HG03064 (cell line): ENCODE data around the gene HK2.
"Not testable (repeated sequence)": the region's sequence is repeated elsewhere in the genome, so short reads cannot be mapped to it uniquely, and the experiment has no call there.

ENCODE experiments used
- ATAC-seq: cut with Tn5 transposase; IDR thresholded peaks from one replicate; pipeline ENCODE4 v1.9.1; 2021; ENCODE audit warnings: low read depth; ENCODE audit not compliant: unreplicated experiment

Gene HK2

DNA sequence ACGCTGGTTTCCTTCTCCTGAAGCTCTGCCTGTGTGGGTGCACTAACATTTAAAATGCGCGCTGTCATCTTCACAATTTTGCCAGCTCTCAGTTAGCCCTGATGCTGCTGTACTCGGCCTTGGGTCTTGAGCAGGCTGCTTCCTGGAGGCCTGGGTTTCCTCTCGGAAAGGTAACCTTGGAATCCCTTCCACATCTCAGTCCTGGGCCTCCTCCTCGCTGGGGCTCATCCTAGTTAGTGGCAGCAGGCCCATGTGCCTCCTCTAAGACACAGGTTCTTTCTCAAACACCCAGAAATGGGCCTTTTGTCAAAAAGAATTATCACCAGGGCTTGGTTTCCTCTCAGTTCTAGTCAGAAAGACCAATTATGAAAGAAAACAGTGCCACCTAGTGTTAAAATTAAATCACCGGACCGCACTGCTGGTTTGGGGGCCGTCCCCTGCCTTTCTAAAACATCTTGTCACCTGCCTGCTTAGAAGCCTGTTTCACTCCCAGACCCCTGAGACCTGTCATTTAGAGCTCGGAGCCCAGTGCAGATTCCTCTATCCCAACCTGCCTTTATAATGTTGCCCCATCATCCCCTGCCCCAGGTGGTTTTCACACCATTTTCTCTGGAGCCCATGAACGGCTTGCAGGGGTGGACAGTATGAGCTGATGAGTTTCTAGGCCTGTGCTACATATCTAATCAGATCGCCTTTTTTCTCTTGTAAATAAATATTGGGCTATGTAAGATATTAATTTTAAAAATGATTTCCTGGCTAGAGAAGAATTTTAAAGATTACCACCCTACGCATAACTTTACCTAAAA, 42.4 kb downstream of the HK2 start:
- ATAC-seq = no peak

DNA sequence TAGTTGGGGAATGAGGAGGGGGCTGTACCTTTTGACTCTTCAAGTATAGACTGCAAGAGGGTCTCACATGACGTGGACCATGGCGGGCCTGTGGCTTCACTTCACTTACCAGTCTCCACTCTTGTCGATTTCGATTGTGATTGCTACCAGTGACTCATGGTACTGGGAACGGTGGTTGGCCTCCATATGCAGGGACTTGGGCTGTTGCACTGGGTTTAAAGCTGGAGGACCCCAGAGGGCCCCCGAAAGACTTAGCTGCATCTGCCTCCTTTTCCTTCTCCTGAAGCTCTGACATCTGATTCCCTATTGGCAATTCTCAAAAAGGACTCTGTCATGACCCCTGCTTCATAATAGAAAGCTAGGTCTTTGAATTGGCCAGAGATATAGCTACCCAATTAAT, 43.4 kb downstream of the HK2 start:
- ATAC-seq = no peak

DNA sequence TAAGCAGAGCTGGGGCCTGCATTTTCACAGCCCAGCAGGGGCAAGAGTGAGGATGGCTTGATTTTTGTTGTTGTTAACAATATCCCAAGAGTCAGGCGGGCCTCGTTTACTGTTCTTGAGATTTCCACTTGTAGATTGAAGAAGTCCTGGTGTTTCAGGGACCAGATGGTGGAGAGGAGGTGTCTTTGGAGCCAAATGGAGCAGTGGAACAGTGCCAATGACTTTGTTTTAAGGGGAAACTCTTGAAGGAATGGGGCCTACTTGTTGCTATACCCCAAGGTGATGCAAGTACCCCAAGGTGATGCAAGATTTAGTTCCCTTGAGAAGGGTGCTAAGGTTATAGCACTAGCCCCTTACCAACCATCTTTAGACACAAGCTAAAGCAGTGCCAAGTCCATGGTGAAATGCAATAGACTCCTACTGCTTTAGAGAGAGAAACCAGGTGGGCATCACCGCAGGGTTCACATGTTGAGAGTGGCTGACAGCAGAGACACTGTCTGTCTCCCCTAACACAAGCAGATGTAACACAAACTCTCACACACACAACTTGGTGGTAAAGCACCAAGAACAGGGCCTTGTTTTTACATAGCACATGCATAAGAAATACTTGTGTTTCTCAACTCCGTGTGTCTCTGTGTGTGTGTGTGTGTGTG, 44.0 kb downstream of the HK2 start:
- no peak for ATAC-seq

DNA sequence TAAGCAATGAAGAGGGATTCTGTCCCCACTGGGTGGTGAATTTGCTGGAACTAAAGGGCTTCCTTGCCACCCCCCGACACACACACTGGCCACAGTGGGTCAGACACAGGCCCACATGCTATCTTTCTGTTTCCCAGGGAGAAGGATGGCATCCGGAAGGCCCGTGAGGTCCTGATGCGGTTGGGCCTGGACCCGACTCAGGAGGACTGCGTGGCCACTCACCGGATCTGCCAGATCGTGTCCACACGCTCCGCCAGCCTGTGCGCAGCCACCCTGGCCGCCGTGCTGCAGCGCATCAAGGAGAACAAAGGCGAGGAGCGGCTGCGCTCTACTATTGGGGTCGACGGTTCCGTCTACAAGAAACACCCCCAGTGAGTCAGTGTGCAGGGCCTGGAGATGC, 44.6 kb downstream of the HK2 start:
- ATAC-seq = no peak

DNA sequence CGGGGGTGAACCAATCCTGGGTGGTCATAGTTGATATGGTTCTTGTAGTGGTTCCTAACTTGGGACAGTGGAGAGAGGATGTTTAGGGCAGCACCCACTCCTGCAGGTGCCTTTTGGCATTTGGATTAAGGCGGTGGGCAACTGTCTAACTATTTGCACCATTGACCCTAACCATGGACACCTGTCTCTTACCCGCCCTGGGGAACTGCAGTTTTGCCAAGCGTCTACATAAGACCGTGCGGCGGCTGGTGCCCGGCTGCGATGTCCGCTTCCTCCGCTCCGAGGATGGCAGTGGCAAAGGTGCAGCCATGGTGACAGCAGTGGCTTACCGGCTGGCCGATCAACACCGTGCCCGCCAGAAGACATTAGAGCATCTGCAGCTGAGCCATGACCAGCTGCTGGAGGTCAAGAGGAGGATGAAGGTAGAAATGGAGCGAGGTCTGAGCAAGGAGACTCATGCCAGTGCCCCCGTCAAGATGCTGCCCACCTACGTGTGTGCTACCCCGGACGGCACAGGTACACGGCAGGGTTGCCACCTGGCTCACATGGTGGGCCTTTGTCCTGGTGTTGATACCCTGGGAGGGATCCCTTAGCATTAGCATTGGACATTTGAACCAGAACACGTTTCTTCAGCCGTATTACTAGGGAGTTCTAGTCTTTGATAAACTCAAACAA, 46.3 kb downstream of the HK2 start:
- ATAC-seq = no peak

DNA sequence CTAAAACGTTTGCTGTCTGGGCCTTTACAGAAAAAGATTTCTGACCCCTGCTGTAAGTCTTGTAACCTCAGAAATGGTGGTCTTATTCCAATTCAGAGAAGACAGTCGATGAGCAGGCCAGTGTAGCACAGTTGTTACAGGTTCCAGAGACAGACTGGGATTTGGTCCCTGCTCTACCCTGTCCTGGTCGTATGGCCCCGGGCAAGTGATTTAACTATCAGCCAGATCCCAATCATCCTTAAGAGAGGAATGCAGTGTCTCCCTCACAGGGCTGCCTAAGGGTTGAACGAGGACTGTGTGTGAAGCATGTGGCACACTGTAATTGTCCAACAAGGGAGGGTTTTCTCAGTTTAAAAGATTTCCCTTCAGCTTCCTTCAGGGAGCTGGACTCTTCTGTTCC, 47.2 kb downstream of the HK2 start:
- ATAC-seq = no peak

DNA sequence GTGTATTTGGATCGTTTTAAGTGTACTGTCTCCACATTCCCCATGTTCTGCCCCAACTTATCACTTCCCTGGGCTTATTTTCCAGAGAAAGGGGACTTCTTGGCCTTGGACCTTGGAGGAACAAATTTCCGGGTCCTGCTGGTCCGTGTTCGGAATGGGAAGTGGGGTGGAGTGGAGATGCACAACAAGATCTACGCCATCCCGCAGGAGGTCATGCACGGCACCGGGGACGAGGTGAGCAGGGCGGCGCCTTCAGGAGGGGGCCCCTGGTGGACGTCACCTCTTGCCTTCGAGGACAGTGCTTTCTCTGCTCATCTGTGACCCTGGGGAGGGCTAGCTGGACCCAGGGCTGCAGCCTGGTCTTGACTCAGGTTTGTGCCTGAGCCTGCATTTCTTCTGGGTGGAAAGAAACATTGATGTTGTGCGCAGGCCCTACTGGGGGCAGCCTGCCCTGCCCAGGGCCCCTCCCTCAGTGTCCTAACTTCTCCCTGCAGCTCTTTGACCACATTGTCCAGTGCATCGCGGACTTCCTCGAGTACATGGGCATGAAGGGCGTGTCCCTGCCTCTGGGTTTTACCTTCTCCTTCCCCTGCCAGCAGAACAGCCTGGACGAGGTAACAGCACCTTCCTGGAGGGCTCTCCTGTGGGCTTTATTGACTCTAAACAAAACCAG, 47.8 kb downstream of the HK2 start:
- no peak for ATAC-seq

DNA sequence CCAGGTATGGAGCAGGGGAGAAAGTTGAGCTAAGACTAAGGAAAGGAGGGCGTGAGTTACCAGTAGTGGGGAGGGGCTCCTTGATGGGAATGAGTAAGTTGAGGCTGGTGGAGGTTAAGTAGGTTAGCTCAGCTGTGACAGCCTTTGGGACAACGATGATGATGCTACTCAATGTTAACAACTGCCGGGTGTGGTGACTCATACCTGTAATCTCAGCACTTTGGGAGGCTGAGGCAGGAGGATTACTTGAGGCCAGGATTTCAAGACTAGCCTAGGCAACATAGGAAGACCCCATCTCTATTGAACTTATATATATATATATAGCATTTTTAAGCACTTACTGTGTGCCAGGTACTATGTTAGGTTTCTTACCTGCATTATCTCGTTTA, 48.4 kb downstream of the HK2 start:
- ATAC-seq = no peak

DNA sequence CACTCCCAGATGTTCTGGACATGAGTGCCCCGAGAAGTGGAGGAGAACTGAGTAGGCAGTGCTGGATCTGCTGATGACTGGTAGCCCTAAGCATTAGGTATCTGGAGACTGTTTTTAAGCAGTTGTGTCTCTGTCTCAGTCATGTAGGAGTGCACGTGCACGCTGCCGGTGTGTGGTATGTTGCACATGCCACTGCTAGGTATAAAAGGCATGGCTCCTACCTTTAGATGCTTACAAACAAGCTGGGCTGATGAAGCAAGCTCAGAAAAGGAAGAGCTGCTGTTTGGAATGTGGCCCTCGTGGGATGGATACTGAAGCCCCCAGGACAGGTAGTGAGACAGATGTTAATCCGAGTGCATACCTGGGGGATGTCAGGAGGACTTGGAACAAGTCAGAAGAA, 49.1 kb downstream of the HK2 start:
- no peak for ATAC-seq

DNA sequence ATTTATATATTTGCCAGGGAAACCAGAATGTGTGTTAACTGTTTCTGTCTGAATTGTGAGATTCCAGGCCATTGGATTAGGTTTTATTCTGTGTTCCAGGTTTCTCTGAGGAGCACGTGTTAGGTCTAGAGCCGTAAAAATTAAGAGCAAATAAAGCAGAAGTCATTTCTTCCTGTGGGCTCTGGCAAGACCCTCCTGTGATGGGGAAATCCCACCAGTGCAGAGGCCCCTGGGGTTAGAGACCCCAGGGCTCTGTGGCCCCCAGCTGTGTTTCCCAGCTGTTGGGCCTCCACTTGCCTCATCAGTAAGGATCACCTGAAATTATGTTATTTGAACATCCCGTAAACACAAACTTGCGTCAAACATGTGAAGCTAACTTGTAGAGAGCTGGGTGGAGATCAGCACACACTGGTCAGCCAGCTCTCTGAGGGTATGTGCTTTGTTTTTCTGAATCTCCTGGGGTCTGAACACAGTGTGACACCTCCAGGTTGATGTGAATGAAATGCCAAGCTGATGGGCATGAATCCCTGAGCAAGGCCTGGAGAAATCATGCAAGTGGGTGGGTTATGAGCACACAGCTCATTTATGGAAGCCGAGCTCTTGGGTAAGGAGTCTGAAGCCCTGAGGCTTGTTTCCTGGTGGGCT, 50.3 kb downstream of the HK2 start:
- ATAC-seq = no peak

DNA sequence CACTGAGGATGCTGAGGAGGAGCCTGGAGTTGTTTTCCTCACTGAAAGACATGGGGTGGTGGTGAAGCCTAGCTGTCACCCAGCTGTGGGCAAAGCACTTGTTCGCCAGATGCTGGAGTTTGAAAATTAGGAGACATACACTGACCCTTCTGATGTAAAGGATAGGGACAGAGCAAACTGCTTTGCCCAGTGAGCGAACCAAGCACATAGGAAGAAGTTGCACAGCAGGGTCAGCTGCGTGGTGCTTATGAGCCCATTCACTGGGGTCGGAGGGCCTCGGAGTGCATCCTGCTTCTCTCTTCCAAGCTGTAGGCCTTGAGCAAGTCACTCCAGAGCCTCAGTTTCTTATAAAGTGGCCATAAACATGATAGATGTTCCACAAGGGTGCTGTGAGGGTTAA, 50.9 kb downstream of the HK2 start:
- ATAC-seq = no peak

DNA sequence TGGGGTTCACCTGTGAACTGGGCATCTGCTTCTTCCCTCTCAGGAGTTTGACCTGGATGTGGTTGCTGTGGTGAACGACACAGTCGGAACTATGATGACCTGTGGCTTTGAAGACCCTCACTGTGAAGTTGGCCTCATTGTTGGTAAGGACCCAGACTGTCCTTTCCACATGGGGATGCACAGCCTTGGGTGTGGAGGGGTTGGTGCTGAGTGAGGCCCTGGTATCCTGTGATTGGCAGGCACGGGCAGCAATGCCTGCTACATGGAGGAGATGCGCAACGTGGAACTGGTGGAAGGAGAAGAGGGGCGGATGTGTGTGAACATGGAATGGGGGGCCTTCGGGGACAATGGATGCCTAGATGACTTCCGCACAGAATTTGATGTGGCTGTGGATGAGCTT, 52.3 kb downstream of the HK2 start:
- no peak for ATAC-seq

DNA sequence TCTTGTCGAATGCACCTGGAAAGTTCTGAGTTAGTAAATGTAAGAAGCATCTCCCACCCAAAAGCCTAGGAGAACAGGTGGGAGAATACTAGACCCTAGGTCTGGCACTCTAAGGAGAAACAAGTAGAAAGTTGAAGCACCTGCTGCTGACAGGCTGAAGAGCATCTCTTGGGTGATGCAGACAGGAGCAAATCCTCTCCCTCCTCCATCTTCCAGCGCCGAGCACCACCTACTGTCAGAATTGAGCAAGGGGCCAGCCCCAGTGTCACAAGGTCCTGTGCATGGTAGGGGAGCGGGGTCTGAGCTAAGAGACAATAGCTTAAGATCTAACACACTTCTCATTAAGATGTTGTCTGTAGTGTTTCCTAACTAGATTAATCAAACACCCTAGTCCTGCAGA, 52.9 kb downstream of the HK2 start:
- no peak for ATAC-seq

DNA sequence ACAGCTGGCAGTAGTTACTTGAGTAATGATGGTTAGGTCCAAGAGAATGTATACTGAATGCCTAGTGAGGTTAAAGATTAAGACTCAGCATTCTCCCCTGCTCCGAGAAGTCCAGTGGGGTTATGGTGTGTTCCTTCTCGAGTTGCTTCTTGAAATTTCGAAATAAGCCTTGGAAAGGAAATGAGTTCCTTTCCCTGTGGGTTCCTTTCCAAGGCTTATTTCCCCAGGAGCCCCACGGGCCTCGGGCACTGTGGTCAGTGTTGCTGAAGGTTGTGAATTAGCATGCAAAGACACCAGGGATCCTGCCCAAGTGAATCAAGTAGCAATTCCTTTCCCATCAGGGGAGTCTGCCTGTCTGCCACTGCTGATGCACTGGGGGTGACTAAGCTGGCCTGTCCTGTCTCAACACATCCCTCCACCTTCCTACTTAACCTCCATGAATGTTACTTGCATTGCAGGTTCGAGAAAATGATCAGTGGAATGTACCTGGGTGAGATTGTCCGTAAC, 53.6 kb downstream of the HK2 start:
- no peak for ATAC-seq

DNA sequence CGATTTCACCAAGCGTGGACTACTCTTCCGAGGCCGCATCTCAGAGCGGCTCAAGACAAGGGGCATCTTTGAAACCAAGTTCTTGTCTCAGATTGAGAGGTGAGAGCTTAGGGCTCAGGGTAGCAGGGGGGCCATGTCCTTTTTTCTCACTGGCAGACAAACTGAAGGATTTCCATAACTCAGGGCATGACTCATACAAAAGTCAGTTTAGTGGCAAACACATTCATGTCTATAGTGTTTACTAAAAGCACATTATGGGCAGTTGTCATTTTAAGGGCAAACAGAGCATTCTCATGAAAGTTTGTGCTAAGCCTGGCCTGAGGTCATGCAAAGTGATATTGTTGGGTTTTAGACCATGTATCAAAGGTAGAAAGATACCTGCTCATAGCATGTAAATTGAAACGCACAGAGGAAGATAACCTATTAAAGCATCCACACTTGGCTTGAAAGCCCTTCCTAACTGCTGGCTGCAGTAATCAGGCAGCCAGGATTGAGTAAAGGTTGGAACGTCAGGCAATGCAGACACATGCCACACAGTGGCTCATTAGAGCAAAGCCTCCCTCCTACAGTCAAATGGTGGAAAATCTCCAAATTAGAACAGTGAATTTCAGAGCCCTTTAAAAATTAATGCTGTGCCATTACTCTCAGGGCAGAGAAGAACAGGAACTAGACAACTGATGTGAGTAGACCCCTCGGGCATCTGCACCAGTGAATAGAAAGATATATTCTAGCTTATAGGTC, 54.2 kb downstream of the HK2 start:
- no peak for ATAC-seq

DNA sequence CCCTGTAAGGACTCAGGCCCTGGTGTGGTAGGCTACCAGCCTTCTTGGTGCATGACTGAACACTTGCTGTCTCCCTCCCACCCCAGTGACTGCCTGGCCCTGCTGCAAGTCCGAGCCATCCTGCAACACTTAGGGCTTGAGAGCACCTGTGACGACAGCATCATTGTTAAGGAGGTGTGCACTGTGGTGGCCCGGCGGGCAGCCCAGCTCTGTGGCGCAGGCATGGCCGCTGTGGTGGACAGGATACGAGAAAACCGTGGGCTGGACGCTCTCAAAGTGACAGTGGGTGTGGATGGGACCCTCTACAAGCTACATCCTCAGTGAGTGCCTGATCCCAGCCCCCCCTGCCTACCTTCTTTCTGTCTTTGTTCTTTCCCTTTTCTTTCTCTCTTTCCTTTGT, 55.2 kb downstream of the HK2 start:
- no peak for ATAC-seq

DNA sequence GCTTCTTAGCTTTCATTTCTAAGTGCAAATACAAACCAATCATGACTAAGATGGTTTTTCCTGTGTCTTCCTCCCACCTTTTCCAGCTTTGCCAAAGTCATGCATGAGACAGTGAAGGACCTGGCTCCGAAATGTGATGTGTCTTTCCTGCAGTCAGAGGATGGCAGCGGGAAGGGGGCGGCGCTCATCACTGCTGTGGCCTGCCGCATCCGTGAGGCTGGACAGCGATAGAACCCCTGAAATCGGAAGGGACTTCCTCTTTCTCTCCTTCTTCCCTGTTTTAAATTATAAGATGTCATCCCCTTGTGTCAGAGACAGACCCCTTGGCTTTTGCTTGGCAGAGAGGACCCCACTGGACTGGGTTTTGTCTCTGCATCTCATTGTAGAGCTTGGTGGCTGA, 56.8 kb downstream of the HK2 start:
- no peak for ATAC-seq

DNA sequence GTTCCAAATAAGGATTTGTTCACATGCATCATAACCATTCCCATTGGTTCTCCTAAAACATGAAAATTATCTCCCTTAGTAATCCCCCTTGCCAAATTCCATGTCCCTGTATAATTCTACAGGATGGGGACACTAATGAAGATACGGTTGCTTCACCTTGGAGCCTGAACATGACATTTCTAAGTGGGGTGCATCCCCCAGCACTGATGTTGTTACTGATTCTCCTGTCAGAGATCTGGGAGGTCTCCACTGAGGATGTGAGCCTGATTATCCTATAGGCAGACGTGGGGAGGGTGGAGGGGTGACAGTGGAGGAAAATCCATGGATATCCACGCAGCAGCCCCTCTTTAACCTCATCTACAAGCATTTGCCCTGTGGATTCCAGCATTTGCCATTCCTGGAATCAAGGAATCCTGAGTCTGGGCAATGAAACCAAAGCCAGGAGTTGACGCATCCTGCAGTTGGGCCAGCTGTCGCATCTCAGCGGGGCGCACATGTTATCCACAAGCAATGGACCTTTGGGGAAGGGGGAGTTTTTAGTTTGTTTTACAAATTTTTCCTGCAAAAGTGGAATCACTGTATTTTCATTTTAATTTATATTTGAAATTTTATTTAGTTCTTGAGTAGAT, 57.3 kb downstream of the HK2 start:
- ATAC-seq = no peak

DNA sequence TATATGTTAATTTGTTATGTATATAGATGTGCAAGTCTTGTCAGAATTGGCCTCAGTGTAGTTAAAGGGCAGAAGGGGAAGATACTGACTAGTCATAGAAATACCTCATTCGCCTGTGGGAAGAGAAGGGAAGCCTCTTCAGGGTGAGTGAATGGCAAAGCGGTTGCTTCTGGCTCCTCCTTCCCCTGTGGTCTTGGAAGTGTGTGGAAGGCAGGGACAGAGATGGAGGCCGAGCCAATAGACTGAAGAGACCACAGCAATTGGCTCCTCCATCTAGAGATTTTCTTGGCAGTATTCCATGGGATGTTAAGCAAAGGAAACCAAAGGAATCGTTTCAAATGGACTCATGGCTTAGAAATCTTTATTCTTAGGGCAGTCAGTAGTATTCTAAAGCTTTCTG, 57.9 kb downstream of the HK2 start:
- ATAC-seq = not testable (repeated sequence)

DNA sequence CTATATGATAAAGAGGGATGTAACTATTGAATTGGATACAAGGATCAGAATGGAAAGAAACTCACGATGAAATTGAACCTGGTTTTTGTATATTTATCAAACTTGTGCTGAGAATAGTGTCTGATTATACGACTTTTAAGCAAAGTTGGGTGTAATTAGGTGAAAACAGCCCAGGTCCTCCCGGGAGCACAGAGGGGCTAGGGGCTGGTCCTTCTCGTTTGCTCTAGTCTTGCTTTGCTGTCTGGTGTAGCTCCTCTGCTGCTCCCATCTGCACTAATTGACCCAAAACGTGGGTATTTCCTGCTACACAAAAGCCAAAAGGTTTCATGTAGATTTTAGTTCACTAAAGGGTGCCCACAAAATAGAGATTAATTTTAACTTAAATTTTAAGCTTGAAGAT, 58.7 kb downstream of the HK2 start:
- ATAC-seq = no peak
